GM12878 (cell line): ENCODE data around the gene GADL1. TPM values are rescaled to one million over a fixed set of nuclear protein-coding genes. Genes with fewer than 3 reads are reported as not detected.

ENCODE experiments used
- ATAC-seq: fragments of 200-7000 bp; cut with Tn5 transposase; 3 replicates; pipeline ENCODE4 v1.9.1; 2020; ENCODE audit warnings: mild to moderate bottlenecking, moderate library complexity
- BruUV-seq: library from RNA; stranded (reverse); fragments of 400-500 nt; replicated peaks from 2 replicates; lab custom pipeline; 2021; lab: Mats Ljungman, UMichigan
- CTCF ChIA-PET: fragments of 300-600 bp; sonication (Branson Sonifier 250); formaldehyde crosslinking; extraction: SDS; loops from one replicate; lab custom pipeline; 2021; ENCODE audit warnings: inconsistent platforms; lab: Yijun Ruan, JAX
- POLR2A ChIA-PET: fragments of 350-600 bp; formaldehyde crosslinking; extraction: SDS; loops from one replicate; lab custom pipeline; 2021; ENCODE audit warnings: inconsistent platforms; lab: Charles Lee
- RAD21 ChIA-PET: fragments of 300-600 bp; sonication (Branson Sonifier 250); formaldehyde crosslinking; loops from one replicate; lab custom pipeline; 2023; ENCODE audit warnings: antibody characterized with exemption; ENCODE audit not compliant: unreplicated experiment; lab: Charles Lee
- SMC1A ChIA-PET: fragments of 300-600 bp; sonication (Branson Sonifier 250); formaldehyde crosslinking; loops from one replicate; lab custom pipeline; 2023; ENCODE audit not compliant: unreplicated experiment, uncharacterized antibody; lab: Charles Lee
- DNase-seq: peaks from one replicate; pipeline ENCODE4 v3.0.0-alpha.2; 2011; ENCODE audit warnings: low read depth, low spot score
- FAIRE-seq: peaks from 3 replicates; lab custom pipeline; 2011; peaks lifted over from hg19 to GRCh38; lab: Jason Lieb, UNC
- H2AFZ ChIP-seq: 2 replicates; pipeline ENCODE4 v1.6.0; 2011; ENCODE audit warnings: low read depth, low read length, control low read depth; ENCODE audit not compliant: control insufficient read depth
- H3K27ac ChIP-seq: 2 replicates; pipeline ENCODE4 v1.5.1; 2011; ENCODE audit warnings: control low read depth; ENCODE audit not compliant: control insufficient read depth, insufficient read depth
- H3K27me3 ChIP-seq, 2 experiments: replicated peaks in 1 of 2; 2 replicates each; pipeline versions ENCODE4 v1.6.0 to v1.6.1; 2011; ENCODE audit warnings: low read length in 1 of 2; ENCODE audit not compliant: control insufficient read depth in 2 of 2, insufficient read depth in 2 of 2
- H3K36me3 ChIP-seq, 2 experiments: 2 replicates each; pipeline ENCODE4 v1.5.1; 2011; ENCODE audit warnings: low read length in 1 of 2; ENCODE audit not compliant: control insufficient read depth in 2 of 2, insufficient read depth in 2 of 2
- H3K4me1 ChIP-seq: 2 replicates; pipeline ENCODE4 v1.6.1; 2011; ENCODE audit warnings: mild to moderate bottlenecking, low read length, moderate library complexity, mixed read lengths; ENCODE audit not compliant: control insufficient read depth, insufficient read depth
- H3K4me2 ChIP-seq: 2 replicates; pipeline ENCODE4 v1.6.0; 2011; ENCODE audit warnings: control low read depth; ENCODE audit not compliant: control insufficient read depth, insufficient read depth
- H3K4me3 ChIP-seq: fragments of 200-600 bp; sonication (generic); 2 replicates; pipeline ENCODE4 v1.5.1; 2016
- H3K79me2 ChIP-seq: 2 replicates; pipeline ENCODE4 v1.6.0; 2011; ENCODE audit warnings: low read length; ENCODE audit not compliant: control insufficient read depth, insufficient read depth
- H3K9ac ChIP-seq: 2 replicates; pipeline ENCODE4 v1.8.0; 2011; ENCODE audit warnings: low read length, control low read depth, mixed read lengths; ENCODE audit not compliant: control insufficient read depth, insufficient read depth
- H3K9me3 ChIP-seq: replicated peaks from 3 replicates; pipeline ENCODE4 v1.5.1; 2011; ENCODE audit warnings: mild to moderate bottlenecking, low read length; ENCODE audit not compliant: control insufficient read depth, insufficient read depth
- H4K20me1 ChIP-seq: 2 replicates; pipeline ENCODE4 v1.6.0; 2011; ENCODE audit not compliant: control insufficient read depth, insufficient read depth
- BHLHE40 ChIP-seq, 2 experiments: fragments of 450-650 bp in 1 of 2; IDR thresholded peaks; 2 replicates each; pipeline ENCODE4 v1.6.1; 2011 to 2017; ENCODE audit warnings: low read depth in 2 of 2, borderline replicate concordance in 1 of 2, improper control_type of control experiment in 1 of 2, low read length in 1 of 2, mild to moderate bottlenecking in 1 of 2
- CREB1 ChIP-seq: IDR thresholded peaks from 2 replicates; pipeline ENCODE4 v1.6.1; 2012; ENCODE audit warnings: low read depth, mild to moderate bottlenecking, inconsistent platforms
- EGR1 ChIP-seq, 2 experiments: IDR thresholded peaks; 1 replicate in 1 of 2; 2 replicates in 1 of 2; pipeline ENCODE4 v1.6.1; 2011 to 2012; ENCODE audit warnings: low read depth in 2 of 2, low read length in 2 of 2, borderline replicate concordance in 1 of 2, mild to moderate bottlenecking in 1 of 2, moderate library complexity in 1 of 2
- KAT2A ChIP-seq: conservative IDR thresholded peaks from 2 replicates; pipeline ENCODE4 v1.6.1; 2011; ENCODE audit warnings: low read depth, low read length; ENCODE audit not compliant: control insufficient read depth
- NFXL1 ChIP-seq: fragments of 450-650 bp; IDR thresholded peaks from 2 replicates; pipeline ENCODE4 v1.6.1; 2017; ENCODE audit warnings: antibody characterized with exemption, mild to moderate bottlenecking, borderline replicate concordance
- NFYA ChIP-seq: IDR thresholded peaks from 2 replicates; pipeline ENCODE4 v1.6.1; 2011; ENCODE audit warnings: low read depth, mild to moderate bottlenecking, low read length, improper control_type of control experiment, borderline replicate concordance
- PAX5 ChIP-seq: IDR thresholded peaks from 2 replicates; pipeline ENCODE4 v1.6.1; 2011; ENCODE audit warnings: low read depth, low read length, borderline replicate concordance
- RFX5 ChIP-seq: IDR thresholded peaks from 2 replicates; pipeline ENCODE4 v1.6.1; 2011; ENCODE audit warnings: low read depth, low read length, improper control_type of control experiment
- SMAD5 ChIP-seq: IDR thresholded peaks from 2 replicates; pipeline ENCODE4 v1.6.1; 2016; ENCODE audit warnings: antibody characterized with exemption, low read depth
- STAT1 ChIP-seq: fragments of 450-650 bp; conservative IDR thresholded peaks from 2 replicates; pipeline ENCODE4 v1.6.1; 2014; ENCODE audit warnings: antibody characterized with exemption, mild to moderate bottlenecking
- WGBS: methylation state at CpG from one replicate; pipeline ENCODE4 v1.1.6; 2016; ENCODE audit warnings: low lambda C conversion rate; ENCODE audit not compliant: insufficient replicate concordance, insufficient coverage; ENCODE audit errors: missing lambda C conversion rate; 5-methylcytosine and 5-hydroxymethylcytosine counted together
- in situ Hi-C: fragments of 300-500 bp; cut with MboI; formaldehyde crosslinking; loops from 9 replicates; pipeline ENCODE4 v1.14.3; 2018; ENCODE audit warnings: mixed read lengths
- intact Hi-C: fragments of 100-400 bp; cut with micrococcal nuclease; formaldehyde crosslinking; loops from one replicate; pipeline ENCODE4 v1.14.2; 2022; ENCODE audit not compliant: unreplicated experiment
- polyA plus RNA-seq, 11 experiments: library from polyadenylated mRNA; depleted of rRNA in 4 of 11; unstranded in 6 of 11; stranded (reverse) in 5 of 11; fragments of >200 nt; fragmentation: Nextera tagmentation in 4 of 11; fragmentation: Illumina TruSeq in 1 of 11; extraction: Ambion mirVana in 4 of 11; extraction: Trizol in 1 of 11; gene quantifications; 1 replicate in 1 of 11; 2 replicates in 10 of 11; pipeline versions ENCODE4 v1.2.1 to v1.2.3, GENCODE V29; 2011 to 2016; ENCODE audit warnings: inconsistent platforms in 2 of 11, missing spikeins in 2 of 11, low read depth in 1 of 11
- total RNA-seq, 4 experiments: library from RNA; depleted of rRNA in 3 of 4; stranded (reverse); fragments of >200 nt in 3 of 4; fragmentation: Illumina TruSeq in 1 of 4; extraction: Trizol in 1 of 4; gene quantifications; 2 replicates each; pipeline versions ENCODE4 v1.2.1 to v1.2.3, GENCODE V29; 2013 to 2021
- TF ChIP-seq, protein P1 (sequence below): IDR thresholded peaks from 2 replicates; pipeline ENCODE4 v1.6.1; 2012; ENCODE audit warnings: low read depth, low read length, improper control_type of control experiment
- TF ChIP-seq, protein P2 (sequence below): IDR thresholded peaks from 2 replicates; pipeline ENCODE4 v1.6.1; 2012; ENCODE audit warnings: mild to moderate bottlenecking, low read depth, low read length

Gene GADL1
- total and polyA plus RNA-seq, 10 of the 15 experiments (the other 5 are each of a cell fraction or from before 2014, with no cell fraction given), result 0.04 TPM; not detected in 9

- ChIA-PET SMC1A (interaction anchor here (0.6 to 0.9 kb wide), 2 partner anchors 10 to 1818 kb away, joined by 3 read pairs; no protein-coding TSS in a partner anchor), RAD21 (no interaction called here), POLR2A (no interaction called here), CTCF (no interaction called here)
- intact Hi-C loops (no loop called here), in situ Hi-C loops (no loop called here)
- no peak for TF ChIP-seq NFYA
- TF ChIP-seq BHLHE40 (IDR thresholded peaks at IDR 0.05; ENCODE audit: borderline replicate concordance in 1 of 2, low read depth in 2 of 2, low read length in 1 of 2), result no peak
- TF ChIP-seq SMAD5, result no peak
- TF ChIP-seq PAX5, result no peak
- TF ChIP-seq STAT1, result no peak
- Histone ChIP-seq H3K79me2 (no peaks in the 10 kb centered on the region), H2AFZ (no peak overlapping the region), H3K36me3 (no peaks in the 10 kb centered on the region), H3K9me3 (no peaks in the 10 kb centered on the region), H4K20me1 (no peaks in the 10 kb centered on the region), H3K4me3 (no peak overlapping the region), H3K9ac (no peak overlapping the region), H3K27ac (no peak overlapping the region), H3K4me1 (no peaks in the 10 kb centered on the region), H3K27me3 (no peaks in the 10 kb centered on the region), H3K4me2 (no peak overlapping the region)
- WGBS, result 39% methylated on average over 6 of the region's 6 CpGs
- no peak for FAIRE-seq
- DNase-seq, result no peak
- ATAC-seq, result no peak
- no TSS peak for BruUV-seq
Observed at GRCh38 chr3:30855400-30856292, 38.8 kb downstream of the GADL1 start.

DNA sequence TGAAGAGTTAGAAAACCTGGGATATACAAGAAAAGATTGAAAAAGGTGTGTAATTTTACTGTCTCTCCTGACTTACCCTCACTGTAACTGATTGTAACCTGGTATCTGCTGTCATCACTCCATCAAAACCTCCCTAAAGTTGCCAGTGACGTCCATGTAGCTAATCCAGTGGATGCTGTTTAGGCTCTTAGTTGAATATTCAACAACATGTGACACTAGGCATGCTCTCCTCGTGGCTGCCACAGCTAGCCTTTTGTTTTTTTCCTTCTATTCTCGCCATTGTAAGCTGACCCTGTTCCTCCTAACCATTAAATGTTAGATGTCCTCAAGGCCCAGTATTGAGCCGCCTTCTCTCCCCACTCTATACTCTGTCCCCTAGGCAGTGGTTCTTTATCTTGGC is 41.6 kb downstream of the GADL1 start:
- FAIRE-seq, result no peak
- no peaks in the 10 kb centered on the region for H3K4me1 ChIP-seq
- H3K79me2 ChIP-seq, result no peaks in the 10 kb centered on the region
- SMC1A ChIA-PET, result no interaction called here
- no peaks in the 10 kb centered on the region for H3K36me3 ChIP-seq
- no TSS peak for BruUV-seq
- intact Hi-C loops, result no loop called here
- WGBS, result 11% methylated on average over 4 of the region's 4 CpGs
- H3K27ac ChIP-seq, result no peak overlapping the region
- H3K27me3 ChIP-seq, result no peaks in the 10 kb centered on the region
- POLR2A ChIA-PET, result no interaction called here
- ATAC-seq, result no peak
- RAD21 ChIA-PET, result no interaction called here
- CTCF ChIA-PET, result no interaction called here
- no peak for DNase-seq
- H3K9me3 ChIP-seq, result no peaks in the 10 kb centered on the region
- TF ChIP-seq EGR1 (IDR thresholded peaks at IDR 0.05; ENCODE audit: borderline replicate concordance in 1 of 2, low read depth in 2 of 2, low read length in 2 of 2) (no peak), KAT2A (no peak), NFXL1 (no peak), CREB1 (no peak), RFX5 (no peak)
- TF ChIP-seq, protein P1, sequence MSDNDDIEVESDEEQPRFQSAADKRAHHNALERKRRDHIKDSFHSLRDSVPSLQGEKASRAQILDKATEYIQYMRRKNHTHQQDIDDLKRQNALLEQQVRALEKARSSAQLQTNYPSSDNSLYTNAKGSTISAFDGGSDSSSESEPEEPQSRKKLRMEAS, result no peak
- TF ChIP-seq, protein P2, sequence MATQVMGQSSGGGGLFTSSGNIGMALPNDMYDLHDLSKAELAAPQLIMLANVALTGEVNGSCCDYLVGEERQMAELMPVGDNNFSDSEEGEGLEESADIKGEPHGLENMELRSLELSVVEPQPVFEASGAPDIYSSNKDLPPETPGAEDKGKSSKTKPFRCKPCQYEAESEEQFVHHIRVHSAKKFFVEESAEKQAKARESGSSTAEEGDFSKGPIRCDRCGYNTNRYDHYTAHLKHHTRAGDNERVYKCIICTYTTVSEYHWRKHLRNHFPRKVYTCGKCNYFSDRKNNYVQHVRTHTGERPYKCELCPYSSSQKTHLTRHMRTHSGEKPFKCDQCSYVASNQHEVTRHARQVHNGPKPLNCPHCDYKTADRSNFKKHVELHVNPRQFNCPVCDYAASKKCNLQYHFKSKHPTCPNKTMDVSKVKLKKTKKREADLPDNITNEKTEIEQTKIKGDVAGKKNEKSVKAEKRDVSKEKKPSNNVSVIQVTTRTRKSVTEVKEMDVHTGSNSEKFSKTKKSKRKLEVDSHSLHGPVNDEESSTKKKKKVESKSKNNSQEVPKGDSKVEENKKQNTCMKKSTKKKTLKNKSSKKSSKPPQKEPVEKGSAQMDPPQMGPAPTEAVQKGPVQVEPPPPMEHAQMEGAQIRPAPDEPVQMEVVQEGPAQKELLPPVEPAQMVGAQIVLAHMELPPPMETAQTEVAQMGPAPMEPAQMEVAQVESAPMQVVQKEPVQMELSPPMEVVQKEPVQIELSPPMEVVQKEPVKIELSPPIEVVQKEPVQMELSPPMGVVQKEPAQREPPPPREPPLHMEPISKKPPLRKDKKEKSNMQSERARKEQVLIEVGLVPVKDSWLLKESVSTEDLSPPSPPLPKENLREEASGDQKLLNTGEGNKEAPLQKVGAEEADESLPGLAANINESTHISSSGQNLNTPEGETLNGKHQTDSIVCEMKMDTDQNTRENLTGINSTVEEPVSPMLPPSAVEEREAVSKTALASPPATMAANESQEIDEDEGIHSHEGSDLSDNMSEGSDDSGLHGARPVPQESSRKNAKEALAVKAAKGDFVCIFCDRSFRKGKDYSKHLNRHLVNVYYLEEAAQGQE, result no peak
- TF ChIP-seq, all 136 proteins: peak for 0
- Histone ChIP-seq H4K20me1 (no peaks in the 10 kb centered on the region), H3K4me2 (no peak overlapping the region), H3K4me3 (no peak overlapping the region), H2AFZ (no peak overlapping the region), H3K9ac (no peak overlapping the region)
- in situ Hi-C loops, result no loop called here
